Right lobe of liver (tissue), 6 donors: ENCODE results near the gene ST6GALNAC6. TPM values are rescaled to one million over a fixed set of nuclear protein-coding genes. Genes with fewer than 3 reads are reported as not detected.
"Not testable (repeated sequence)": the region's sequence is repeated elsewhere in the genome, so short reads cannot be mapped to it uniquely, and the experiment has no call there.

Source experiments
- ATAC-seq, 4 donors: fragments of 200-7000 bp; cut with Tn5 transposase; one replicate each; pipeline ENCODE4 v1.9.1; 2020; ENCODE audit warnings: mild to moderate bottlenecking in 4 of 4, moderate library complexity in 4 of 4
- DNase-seq, 3 donors: peaks; one replicate each; pipeline ENCODE4 v3.0.0-alpha.2; 2020
- H3K27ac ChIP-seq, 3 donors: fragments of 200-600 bp; one replicate each; pipeline ENCODE4 v1.8.0; 2022
- H3K27me3 ChIP-seq, 2 donors: fragments of 200-600 bp; one replicate each; pipeline ENCODE4 v1.8.0; 2022
- H3K36me3 ChIP-seq, 4 donors: fragments of 200-600 bp; sonication (generic) in 1 of 4; one replicate each; pipeline versions ENCODE4 v1.5.1 to v1.8.0; 2017 to 2022; ENCODE audit warnings: control low read depth in 1 of 4
- H3K4me1 ChIP-seq, 4 donors: fragments of 200-600 bp; sonication (generic) in 1 of 4; one replicate each; pipeline versions ENCODE4 v1.5.1 to v1.8.0; 2017 to 2022; ENCODE audit warnings: control low read depth in 1 of 4
- H3K4me3 ChIP-seq, 3 donors: fragments of 200-600 bp; one replicate each; pipeline ENCODE4 v1.8.0; 2022
- H3K9me3 ChIP-seq, 4 donors: fragments of 200-600 bp; sonication (generic) in 1 of 4; one replicate each; pipeline versions ENCODE4 v1.5.1 to v1.8.0; 2017 to 2022; ENCODE audit warnings: control low read depth in 1 of 4
- POLR2A ChIP-seq: fragments of 450-650 bp; IDR thresholded peaks from one replicate; pipeline ENCODE4 v1.6.1; 2017; ENCODE audit warnings: antibody characterized with exemption, mild to moderate bottlenecking
- WGBS: methylation state at CpG from one replicate; pipeline ENCODE4 v1.1.6; 2018; ENCODE audit warnings: low coverage, low lambda C conversion rate; ENCODE audit not compliant: insufficient coverage; ENCODE audit errors: missing lambda C conversion rate; 5-methylcytosine and 5-hydroxymethylcytosine counted together
- intact Hi-C, 2 donors: fragments of 100-400 bp; cut with DNase I; formaldehyde crosslinking; loops; one replicate each; pipeline versions ENCODE4 v1.11.2 to v1.14.1; 2022
- total RNA-seq, 6 experiments: library from RNA; depleted of rRNA in 2 of 6; stranded (reverse); fragments of >200 nt in 2 of 6; fragmentation: NEBNext Ultra II Directional in 3 of 6; extraction: Animal tissue kit (Norgen Biotek cat#: 25700) in 3 of 6; gene quantifications; one replicate each; pipeline versions ENCODE4 v1.1.0 to v1.2.4, GENCODE V29; 2016 to 2023
- TF ChIP-seq, protein P1 (sequence below), 4 donors: fragments of 200-600 bp in 3 of 4; fragments of 450-650 bp in 1 of 4; IDR thresholded peaks; one replicate each; pipeline versions ENCODE4 v1.5.1 to v1.8.0; 2016 to 2022; ENCODE audit warnings: antibody characterized with exemption in 4 of 4, mild to moderate bottlenecking in 2 of 4
- donor health status: DM: no; HTN: yes; CAD: no.
- donor health status: DM: no; HTN: no; CAD: no.
- donor health status: DM: no; HTN: no; CAD: no.
- donor health status: DM: no; HTN: yes; CAD: no.
- donor health status: DM: no; HTN: yes; CAD: no.

Gene ST6GALNAC6
- total RNA-seq, 6 experiments from 2014 or later = 22.5 to 40.3 (median 29.8) TPM

- Histone ChIP-seq H3K9me3 (no peaks in the 10 kb centered on the region), H3K36me3 (no peaks in the 10 kb centered on the region), H3K27ac (peak overlapping the region in 2 of 3 donors; percentile 18 to 22), H3K27me3 (no peaks in the 10 kb centered on the region), H3K4me3 (no peak overlapping the region), H3K4me1 (no peaks in the 10 kb centered on the region)
- ATAC-seq = peak; percentile 5 to 46 (median 34)
- no peak for DNase-seq
- intact Hi-C loops = no loop called here
- TF ChIP-seq POLR2A = no peak
- TF ChIP-seq, protein P1, sequence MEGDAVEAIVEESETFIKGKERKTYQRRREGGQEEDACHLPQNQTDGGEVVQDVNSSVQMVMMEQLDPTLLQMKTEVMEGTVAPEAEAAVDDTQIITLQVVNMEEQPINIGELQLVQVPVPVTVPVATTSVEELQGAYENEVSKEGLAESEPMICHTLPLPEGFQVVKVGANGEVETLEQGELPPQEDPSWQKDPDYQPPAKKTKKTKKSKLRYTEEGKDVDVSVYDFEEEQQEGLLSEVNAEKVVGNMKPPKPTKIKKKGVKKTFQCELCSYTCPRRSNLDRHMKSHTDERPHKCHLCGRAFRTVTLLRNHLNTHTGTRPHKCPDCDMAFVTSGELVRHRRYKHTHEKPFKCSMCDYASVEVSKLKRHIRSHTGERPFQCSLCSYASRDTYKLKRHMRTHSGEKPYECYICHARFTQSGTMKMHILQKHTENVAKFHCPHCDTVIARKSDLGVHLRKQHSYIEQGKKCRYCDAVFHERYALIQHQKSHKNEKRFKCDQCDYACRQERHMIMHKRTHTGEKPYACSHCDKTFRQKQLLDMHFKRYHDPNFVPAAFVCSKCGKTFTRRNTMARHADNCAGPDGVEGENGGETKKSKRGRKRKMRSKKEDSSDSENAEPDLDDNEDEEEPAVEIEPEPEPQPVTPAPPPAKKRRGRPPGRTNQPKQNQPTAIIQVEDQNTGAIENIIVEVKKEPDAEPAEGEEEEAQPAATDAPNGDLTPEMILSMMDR (IDR thresholded peaks at IDR 0.05) = no peak
- WGBS = 55% methylated on average over 6 of the region's 6 CpGs
Measured at GRCh38 chr9:127847178-127847510, 52.3 kb downstream of the ST6GALNAC6 start.

DNA sequence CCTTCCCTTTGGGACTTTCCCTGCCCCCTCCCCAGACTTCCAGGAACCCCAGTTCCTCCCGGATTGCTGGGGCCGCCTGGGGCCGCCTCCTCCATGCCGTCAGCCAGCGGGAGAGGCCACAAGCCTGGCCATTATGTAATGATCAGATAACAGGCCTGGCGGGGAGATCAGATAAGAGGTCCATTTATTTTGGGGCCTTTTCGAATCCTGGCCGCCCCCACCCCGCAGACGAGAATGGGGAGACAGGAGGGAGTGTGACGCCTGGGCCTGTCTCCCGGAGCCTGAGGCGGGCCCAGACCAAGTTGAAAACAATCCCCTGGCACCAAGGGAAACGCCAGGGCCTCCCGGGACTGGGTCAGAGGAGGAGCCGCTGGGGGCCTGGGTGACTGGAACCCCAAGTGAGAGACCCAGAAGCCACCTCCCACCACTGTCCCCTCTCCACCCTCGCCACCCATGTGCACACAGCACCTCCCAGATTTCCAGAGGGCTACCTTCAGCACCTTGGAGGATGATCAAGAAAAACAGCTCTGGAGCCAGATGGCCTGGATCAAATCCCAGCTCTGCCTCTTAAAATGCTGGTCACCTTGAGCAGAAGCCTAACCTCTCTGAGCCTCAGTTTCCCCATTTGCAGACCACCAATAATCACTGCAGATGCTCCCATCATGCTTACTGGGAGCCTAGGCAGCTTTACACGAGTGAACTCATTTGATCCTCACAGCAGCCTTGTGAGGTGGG lies 52.8 kb downstream of the ST6GALNAC6 start:
- peak overlapping the region in 1 of 3 donors; percentile 6 for H3K4me3 ChIP-seq
- intact Hi-C loops = no loop called here
- DNase-seq = no peak
- TF ChIP-seq, protein P1 (IDR thresholded peaks at IDR 0.05) = no peak
- no peak for TF ChIP-seq POLR2A
- ATAC-seq = peak; percentile 3 to 29 (median 26)
- 40% methylated on average over 7 of the region's 18 CpGs for WGBS
- no peaks in the 10 kb centered on the region for H3K36me3 ChIP-seq
- peaks cover 0 to 2% (median 0%) of the 10 kb centered on the region in 4 donors for H3K4me1 ChIP-seq
- no peaks in the 10 kb centered on the region for H3K9me3 ChIP-seq
- no peaks in the 10 kb centered on the region for H3K27me3 ChIP-seq
- H3K27ac ChIP-seq = peak overlapping the region in 2 of 3 donors; percentile 33 to 48

DNA sequence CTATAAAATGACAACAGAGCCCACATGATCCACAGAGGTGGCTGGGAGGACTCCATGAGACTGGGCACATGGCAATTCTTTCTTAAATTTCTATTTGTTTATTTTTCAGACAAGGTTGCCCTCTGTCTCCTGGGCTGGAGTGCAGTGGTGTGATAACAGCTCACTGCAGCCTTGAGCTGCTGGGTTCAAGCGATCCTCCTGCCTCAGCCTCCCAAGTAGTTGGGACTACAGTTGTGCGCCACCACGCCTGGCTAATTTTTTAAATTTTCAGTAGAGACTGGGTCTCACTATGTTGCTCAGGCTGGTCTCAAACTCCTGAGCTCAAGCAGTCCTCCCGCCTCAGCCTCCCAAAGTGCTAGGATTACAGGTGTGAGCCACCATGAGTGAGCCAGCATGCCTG lies 53.8 kb downstream of the ST6GALNAC6 start:
- intact Hi-C loops, DNase-seq, H3K4me1 ChIP-seq, H3K36me3 ChIP-seq, H3K27me3 ChIP-seq, H3K4me3 ChIP-seq, ATAC-seq, H3K9me3 ChIP-seq: not testable (repeated sequence)
- H3K27ac ChIP-seq = peak overlapping the region in 1 of 3 donors; percentile 48
- 100% methylated on average over 1 of the region's 4 CpGs for WGBS

DNA sequence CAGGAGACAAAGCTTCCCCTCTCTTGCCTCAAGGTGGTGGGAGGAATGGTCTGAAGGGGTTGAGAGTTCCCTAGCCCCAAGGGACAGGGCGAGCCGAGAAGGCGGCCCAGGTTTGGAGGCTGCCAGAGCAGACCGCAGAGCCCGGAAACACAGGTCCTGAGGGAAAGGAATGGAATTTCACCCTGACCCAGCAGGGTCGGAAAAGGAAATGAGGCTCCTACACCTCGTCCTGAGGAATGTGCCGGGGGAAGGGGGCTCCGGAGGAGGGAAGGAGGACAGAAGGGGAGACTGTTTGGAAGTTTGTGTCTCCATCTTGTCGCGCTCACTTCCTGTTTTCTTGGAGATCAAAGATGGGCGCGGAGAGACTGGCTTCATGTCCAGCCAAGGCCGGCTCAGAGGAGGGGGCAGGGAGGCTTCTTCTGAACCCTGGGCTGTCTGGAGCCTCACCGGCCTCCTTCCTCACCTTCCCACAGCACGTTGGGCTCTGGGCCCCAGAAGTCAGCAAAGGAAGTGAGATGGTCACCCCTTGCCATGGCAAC lies 54.5 kb downstream of the ST6GALNAC6 start:
- Histone ChIP-seq H3K27me3 (no peaks in the 10 kb centered on the region), H3K36me3 (no peaks in the 10 kb centered on the region), H3K4me3 (no peak overlapping the region), H3K9me3 (no peaks in the 10 kb centered on the region), H3K4me1 (peaks cover 0 to 9% (median 3%) of the 10 kb centered on the region in 4 donors), H3K27ac (peak overlapping the region in 2 of 3 donors; percentile 7 to 48)
- peak in 1 of 3 donors; percentile 52 for DNase-seq
- WGBS = 77% methylated on average over 5 of the region's 16 CpGs
- TF ChIP-seq, protein P1 (IDR thresholded peaks at IDR 0.05) = no peak
- no peak for TF ChIP-seq POLR2A
- peak; percentile 42 to 77 (median 59) for ATAC-seq
- intact Hi-C loops = no loop called here

GRCh38 chr9:127841087-127841835 lies 58.1 kb downstream of the ST6GALNAC6 start:
- H3K27ac ChIP-seq = no peak overlapping the region
- peaks cover 0 to 30% (median 16%) of the 10 kb centered on the region in 4 donors for H3K4me1 ChIP-seq
- intact Hi-C loops = no loop called here
- ATAC-seq (no peak), DNase-seq (no peak)
- H3K9me3 ChIP-seq = no peaks in the 10 kb centered on the region
- no peaks in the 10 kb centered on the region for H3K36me3 ChIP-seq
- 51% methylated on average over 14 of the region's 15 CpGs for WGBS
- TF ChIP-seq, protein P1 (IDR thresholded peaks at IDR 0.05) = no peak
- no peak overlapping the region for H3K4me3 ChIP-seq
- H3K27me3 ChIP-seq = no peaks in the 10 kb centered on the region
